Neural cell (in vitro differentiated cells): ENCODE results near the gene GADL1. TPM values are rescaled to one million over a fixed set of nuclear protein-coding genes. Genes with fewer than 3 reads are reported as not detected.

ENCODE experiments used
- H2AFZ ChIP-seq: fragments of 200-600, 300-800 bp; sonication (generic), shearing (Covaris generic); 2 replicates; pipeline ENCODE4 v1.6.0; 2014; ENCODE audit warnings: low read depth, mild to moderate bottlenecking, antibody characterized with exemption, low read length, moderate library complexity
- H3F3A ChIP-seq: fragments of 200-600 bp; shearing (Covaris generic); 2 replicates; pipeline ENCODE4 v1.6.1; 2016; ENCODE audit warnings: mild to moderate bottlenecking, moderate library complexity, mixed read lengths, antibody characterized with exemption, low read length; ENCODE audit not compliant: insufficient read depth, poor library complexity, severe bottlenecking
- H3K27ac ChIP-seq: fragments of 200-600, 300-800 bp; sonication (generic), shearing (Covaris generic); 2 replicates; pipeline ENCODE4 v1.5.1; 2014; ENCODE audit warnings: mild to moderate bottlenecking, low read length, moderate library complexity
- H3K27me3 ChIP-seq: fragments of 300-800, 200-600 bp; sonication (generic), shearing (Covaris generic); 2 replicates; pipeline ENCODE4 v1.6.0; 2014; ENCODE audit warnings: mild to moderate bottlenecking, low read depth, low read length, moderate library complexity; ENCODE audit not compliant: insufficient read depth
- H3K36me3 ChIP-seq: fragments of 300-800, 200-600 bp; sonication (generic), shearing (Covaris generic); 2 replicates; pipeline ENCODE4 v1.5.1; 2014; ENCODE audit warnings: mild to moderate bottlenecking, antibody characterized with exemption, low read length, moderate library complexity; ENCODE audit not compliant: insufficient read depth
- H3K4me2 ChIP-seq: fragments of 300-800, 200-600 bp; sonication (generic), shearing (Covaris generic); 2 replicates; pipeline ENCODE4 v1.6.0; 2014; ENCODE audit warnings: mild to moderate bottlenecking, low read length
- H3K4me3 ChIP-seq: fragments of 300-800, 200-600 bp; sonication (generic), shearing (Covaris generic); 2 replicates; pipeline ENCODE4 v1.5.1; 2014; ENCODE audit warnings: mild to moderate bottlenecking, low read length, moderate library complexity
- H3K79me2 ChIP-seq: fragments of 200-600 bp; shearing (Covaris generic); replicated peaks from 2 replicates; pipeline ENCODE4 v1.6.0; 2014; ENCODE audit warnings: mild to moderate bottlenecking, low read length, moderate library complexity; ENCODE audit not compliant: insufficient read depth
- H3K9ac ChIP-seq: fragments of 300-800, 200-600 bp; sonication (generic), shearing (Covaris generic); 2 replicates; pipeline ENCODE4 v1.6.1; 2016; ENCODE audit warnings: mild to moderate bottlenecking, low read length, mixed read lengths
- H3K9me2 ChIP-seq: fragments of 200-600 bp; shearing (Covaris generic); 2 replicates; pipeline ENCODE4 v1.6.1; 2016; ENCODE audit warnings: mild to moderate bottlenecking, low read length, mixed read lengths; ENCODE audit not compliant: insufficient read depth
- H3K9me3 ChIP-seq: fragments of 200-600, 300-800 bp; sonication (generic), shearing (Covaris generic); 2 replicates; pipeline ENCODE4 v1.6.1; 2016; ENCODE audit warnings: mild to moderate bottlenecking, mixed run types, low read length, moderate library complexity, mixed read lengths
- H4K20me1 ChIP-seq: fragments of 200-600 bp; shearing (Covaris generic); 2 replicates; pipeline ENCODE4 v1.6.1; 2016; ENCODE audit warnings: mild to moderate bottlenecking, mixed run types; ENCODE audit not compliant: insufficient read depth
- CTCF ChIP-seq: fragments of 450-650 bp; IDR thresholded peaks from 2 replicates; pipeline ENCODE4 v1.5.1; 2014; ENCODE audit warnings: antibody characterized with exemption, mild to moderate bottlenecking, moderate library complexity; ENCODE audit not compliant: poor library complexity, severe bottlenecking
- EP300 ChIP-seq: fragments of 450-650 bp; conservative IDR thresholded peaks from 2 replicates; pipeline ENCODE4 v1.6.1; 2014; ENCODE audit warnings: antibody characterized with exemption, mild to moderate bottlenecking, moderate library complexity; ENCODE audit not compliant: poor library complexity, severe bottlenecking
- EZH2 ChIP-seq: fragments of 200-600, 300-800 bp; shearing (Covaris generic), sonication (generic); IDR thresholded peaks from 2 replicates; pipeline ENCODE4 v1.6.1; 2014; ENCODE audit warnings: antibody characterized with exemption, low read length, borderline replicate concordance, mild to moderate bottlenecking; ENCODE audit not compliant: insufficient read depth, poor library complexity, severe bottlenecking
- MXI1 ChIP-seq: fragments of 450-650 bp; conservative IDR thresholded peaks from 2 replicates; pipeline ENCODE4 v1.6.1; 2014; ENCODE audit warnings: antibody characterized with exemption, mild to moderate bottlenecking; ENCODE audit not compliant: poor library complexity, severe bottlenecking
- POLR2AphosphoS5 ChIP-seq: IDR thresholded peaks from 2 replicates; pipeline ENCODE4 v1.6.1; 2012
- RAD21 ChIP-seq: fragments of 450-650 bp; conservative IDR thresholded peaks from 2 replicates; pipeline ENCODE4 v1.6.1; 2014; ENCODE audit warnings: antibody characterized with exemption, mild to moderate bottlenecking, moderate library complexity
- REST ChIP-seq: IDR thresholded peaks from 2 replicates; pipeline ENCODE4 v1.6.1; 2012; ENCODE audit warnings: borderline replicate concordance
- SMC3 ChIP-seq: fragments of 450-650 bp; conservative IDR thresholded peaks from 2 replicates; pipeline ENCODE4 v1.6.1; 2014; ENCODE audit warnings: antibody characterized with exemption, mild to moderate bottlenecking, moderate library complexity; ENCODE audit not compliant: poor library complexity
- TAF1 ChIP-seq: IDR thresholded peaks from 2 replicates; pipeline ENCODE4 v1.6.1; 2012; ENCODE audit warnings: low read depth
- polyA plus RNA-seq: library from polyadenylated mRNA; depleted of rRNA; stranded (reverse); fragments of >200 nt; gene quantifications from 2 replicates; pipeline ENCODE4 v1.2.3, GENCODE V29; 2014

GADL1 gene
- polyA plus RNA-seq, 1 donor from 2014 or later: not detected

DNA sequence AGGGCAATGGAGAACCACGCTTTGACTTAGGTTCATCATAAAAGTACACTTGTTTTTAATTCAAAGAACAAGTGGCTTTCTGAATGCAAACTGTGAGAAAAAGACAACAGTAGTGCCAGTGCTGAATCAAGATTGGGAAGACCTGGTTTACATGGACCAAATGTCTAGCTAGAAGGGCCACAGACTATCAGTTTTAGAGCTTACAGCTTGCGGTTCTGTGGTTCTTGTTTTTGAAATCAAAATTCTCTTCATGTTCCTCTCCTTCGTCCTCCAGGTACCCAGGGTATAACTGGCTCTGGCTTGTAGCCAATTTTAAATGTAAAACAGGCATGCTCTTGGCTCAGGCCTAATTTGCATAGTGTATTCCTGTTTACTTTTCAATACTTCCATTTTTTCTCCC, 163.5 kb downstream of the GADL1 start:
- H3K36me3 ChIP-seq: no peaks in the 10 kb centered on the region
- no peaks in the 10 kb centered on the region for H3K9me3 ChIP-seq
- no peak overlapping the region for H3K4me3 ChIP-seq
- no peaks in the 10 kb centered on the region for H3K79me2 ChIP-seq
- no peaks in the 10 kb centered on the region for H4K20me1 ChIP-seq
- H3K27ac ChIP-seq: no peak overlapping the region
- no peaks in the 10 kb centered on the region for H3F3A ChIP-seq
- no peak overlapping the region for H2AFZ ChIP-seq
- no peak overlapping the region for H3K4me2 ChIP-seq
- no peaks in the 10 kb centered on the region for H3K9me2 ChIP-seq
- no peak overlapping the region for H3K9ac ChIP-seq
- TF ChIP-seq EP300 (no peak), RAD21 (no peak), CTCF (no peak), EZH2 (no peak), SMC3 (no peak), MXI1 (no peak), REST (no peak), TAF1 (no peak), POLR2AphosphoS5 (no peak)
- H3K27me3 ChIP-seq: no peaks in the 10 kb centered on the region

- Histone ChIP-seq H3F3A (no peaks in the 10 kb centered on the region), H3K9me2 (no peaks in the 10 kb centered on the region), H4K20me1 (no peaks in the 10 kb centered on the region), H3K27me3 (no peaks in the 10 kb centered on the region), H3K79me2 (no peaks in the 10 kb centered on the region), H3K9me3 (no peaks in the 10 kb centered on the region), H3K36me3 (no peaks in the 10 kb centered on the region), H3K9ac (no peak overlapping the region), H2AFZ (no peak overlapping the region), H3K4me3 (no peak overlapping the region), H3K27ac (no peak overlapping the region), H3K4me2 (no peak overlapping the region)
- no peak for TF ChIP-seq POLR2AphosphoS5
- no peak for TF ChIP-seq CTCF
- no peak for TF ChIP-seq SMC3
- TF ChIP-seq MXI1: no peak
- no peak for TF ChIP-seq TAF1
- TF ChIP-seq REST: no peak
These were observed 164.5 kb downstream of the GADL1 start for GRCh38 chr3:30729936-30730335.
